T1000 (cell line): ENCODE measurements around the gene NEDD8.

Experiments used
- DNase-seq: peaks from one replicate; lab custom pipeline; 2025; ENCODE audit warnings: mixed read lengths; lab: John Stamatoyannopoulos, UW

NEDD8 gene

GRCh38 chr14:24179961-24180796 lies 52.0 kb downstream of the NEDD8 start:
- DNase-seq, result peak; percentile 31

DNA sequence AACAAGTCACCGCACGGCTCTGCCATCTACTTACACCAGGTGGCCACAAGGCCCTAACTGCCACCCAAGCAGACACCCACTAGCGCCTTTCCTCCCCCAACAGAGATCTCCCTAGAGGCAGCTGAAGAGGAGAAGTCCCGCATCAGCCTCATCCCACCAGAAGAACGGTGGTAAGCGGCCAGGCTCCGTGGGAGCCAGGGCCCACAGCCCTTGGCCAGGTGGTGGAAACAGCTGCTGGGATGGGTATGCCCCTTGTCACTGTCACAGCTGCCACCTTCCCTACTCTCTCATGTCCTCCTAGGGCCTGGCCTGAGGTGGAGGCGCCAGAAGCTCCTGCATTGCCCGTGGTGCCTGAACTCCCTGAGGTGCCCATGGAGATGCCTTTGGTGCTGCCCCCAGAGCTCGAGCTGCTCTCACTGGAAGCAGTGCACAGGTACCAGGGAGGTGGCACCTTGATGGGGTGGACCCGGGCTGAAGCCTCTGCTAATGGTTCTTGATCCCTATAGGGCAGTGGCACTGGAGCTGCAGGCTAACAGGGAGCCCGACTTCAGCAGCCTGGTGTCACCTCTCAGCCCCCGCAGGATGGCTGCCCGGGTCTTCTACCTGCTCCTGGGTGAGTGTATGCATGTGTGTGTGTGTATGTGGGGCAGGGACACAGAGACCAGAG lies 52.7 kb downstream of the NEDD8 start:
- DNase-seq, result no peak

DNA sequence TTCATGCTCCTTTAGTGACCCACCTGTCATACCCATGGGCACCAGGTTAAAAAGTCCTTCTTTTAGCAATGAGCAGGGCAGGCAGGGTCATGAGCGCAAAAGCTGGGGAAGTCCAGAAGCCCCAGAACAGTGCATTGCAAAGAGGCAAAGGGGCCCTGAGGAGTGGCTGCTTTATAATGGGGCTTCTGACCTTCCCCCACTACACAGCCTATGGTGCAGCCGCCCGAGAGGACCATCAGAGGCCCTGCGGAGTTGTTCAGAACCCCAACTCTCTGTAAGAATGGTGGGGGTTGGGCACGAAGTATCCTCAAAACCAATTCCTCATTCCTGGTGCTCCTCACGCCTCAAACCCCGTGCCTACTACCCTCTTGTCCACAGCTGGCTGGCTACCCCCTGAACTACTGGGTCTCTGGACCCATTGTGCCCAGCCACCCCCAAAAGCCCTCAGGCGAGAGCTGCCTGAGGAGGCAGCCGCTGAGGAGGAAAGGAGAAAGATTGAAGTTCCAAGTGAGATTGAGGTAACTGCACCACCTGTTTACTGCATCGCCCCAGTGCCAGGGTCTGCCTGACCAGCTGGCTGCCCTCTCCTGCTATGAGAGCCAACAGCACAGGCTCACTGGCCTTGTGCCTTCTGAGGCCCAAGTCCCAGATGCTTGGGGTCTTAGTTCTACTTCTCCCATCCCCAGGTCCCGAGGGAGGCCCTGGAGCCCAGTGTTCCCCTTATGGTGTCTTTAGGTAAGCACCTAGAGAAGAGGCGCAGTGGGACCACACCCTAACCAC lies 53.6 kb downstream of the NEDD8 start:
- DNase-seq, result no peak

DNA sequence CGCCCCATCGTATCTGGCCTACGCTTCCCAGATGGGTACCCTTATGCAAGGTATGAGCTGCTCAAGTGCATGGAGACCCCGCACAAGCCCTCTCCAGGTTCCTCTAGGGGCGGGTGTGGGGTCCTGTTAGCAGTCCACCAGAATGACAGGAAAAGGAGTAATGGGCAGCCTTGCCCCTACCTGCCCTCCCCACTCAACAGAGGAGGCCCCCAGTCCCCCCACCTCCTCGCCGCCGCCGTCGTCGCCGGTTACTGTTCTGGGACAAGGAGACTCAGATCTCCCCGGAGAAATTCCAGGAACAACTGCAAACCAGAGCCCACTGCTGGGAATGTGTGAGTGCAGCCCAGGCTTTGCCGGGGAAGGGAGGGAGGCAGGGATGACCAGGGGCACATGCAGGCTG lies 54.3 kb downstream of the NEDD8 start:
- DNase-seq, result no peak

GRCh38 chr14:24177041-24177825 lies 54.9 kb downstream of the NEDD8 start:
- DNase-seq, result no peak

- no peak for DNase-seq
Observed at GRCh38 chr14:24176599-24176998, 55.6 kb downstream of the NEDD8 start.

DNA sequence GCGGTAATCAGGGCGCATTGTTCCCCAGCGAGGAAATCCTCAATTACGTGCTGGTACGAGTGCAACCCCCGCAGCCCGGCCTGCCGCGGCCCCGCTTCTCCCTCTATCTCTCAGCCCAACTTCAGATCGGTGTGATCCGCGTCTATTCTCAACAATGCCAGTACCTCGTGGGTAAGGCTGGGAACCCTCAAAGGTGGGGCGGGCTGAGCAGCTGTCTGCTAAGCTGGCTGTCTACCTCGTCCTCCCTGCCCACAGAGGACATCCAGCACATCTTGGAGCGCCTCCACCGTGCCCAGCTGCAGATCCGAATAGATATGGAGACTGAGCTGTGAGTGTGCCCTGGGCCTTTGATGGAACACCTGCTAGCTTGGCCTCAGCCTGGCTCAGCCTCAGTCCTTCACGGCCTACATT lies 59.3 kb downstream of the NEDD8 start:
- no peak for DNase-seq

DNA sequence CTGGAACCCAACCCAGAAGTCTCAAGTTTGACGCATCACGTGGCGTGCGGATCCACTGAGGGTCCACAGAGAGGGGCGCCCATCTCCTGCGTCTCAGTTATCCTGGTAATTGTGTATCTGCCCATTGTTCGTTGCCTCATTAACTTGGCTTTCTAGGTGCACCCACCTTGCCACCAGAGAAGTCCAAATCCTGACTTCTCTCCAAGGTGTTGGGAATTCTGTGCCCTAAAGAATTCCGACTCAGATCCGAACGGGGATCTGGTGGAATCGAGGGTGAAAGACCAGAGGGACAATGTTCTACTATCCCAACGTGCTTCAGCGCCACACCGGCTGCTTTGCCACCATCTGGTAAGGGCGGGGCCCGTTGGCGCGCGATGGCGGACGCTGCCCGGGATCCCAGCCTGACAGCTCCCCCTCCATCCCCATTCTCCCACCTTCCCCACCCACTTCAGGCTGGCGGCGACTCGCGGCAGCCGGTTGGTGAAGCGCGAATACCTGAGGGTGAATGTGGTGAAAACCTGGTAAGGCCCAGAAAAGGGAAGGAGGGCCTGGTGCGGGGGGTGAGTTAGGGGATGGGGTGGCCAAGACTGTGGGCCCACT lies 59.8 kb downstream of the NEDD8 start:
- no peak for DNase-seq

DNA sequence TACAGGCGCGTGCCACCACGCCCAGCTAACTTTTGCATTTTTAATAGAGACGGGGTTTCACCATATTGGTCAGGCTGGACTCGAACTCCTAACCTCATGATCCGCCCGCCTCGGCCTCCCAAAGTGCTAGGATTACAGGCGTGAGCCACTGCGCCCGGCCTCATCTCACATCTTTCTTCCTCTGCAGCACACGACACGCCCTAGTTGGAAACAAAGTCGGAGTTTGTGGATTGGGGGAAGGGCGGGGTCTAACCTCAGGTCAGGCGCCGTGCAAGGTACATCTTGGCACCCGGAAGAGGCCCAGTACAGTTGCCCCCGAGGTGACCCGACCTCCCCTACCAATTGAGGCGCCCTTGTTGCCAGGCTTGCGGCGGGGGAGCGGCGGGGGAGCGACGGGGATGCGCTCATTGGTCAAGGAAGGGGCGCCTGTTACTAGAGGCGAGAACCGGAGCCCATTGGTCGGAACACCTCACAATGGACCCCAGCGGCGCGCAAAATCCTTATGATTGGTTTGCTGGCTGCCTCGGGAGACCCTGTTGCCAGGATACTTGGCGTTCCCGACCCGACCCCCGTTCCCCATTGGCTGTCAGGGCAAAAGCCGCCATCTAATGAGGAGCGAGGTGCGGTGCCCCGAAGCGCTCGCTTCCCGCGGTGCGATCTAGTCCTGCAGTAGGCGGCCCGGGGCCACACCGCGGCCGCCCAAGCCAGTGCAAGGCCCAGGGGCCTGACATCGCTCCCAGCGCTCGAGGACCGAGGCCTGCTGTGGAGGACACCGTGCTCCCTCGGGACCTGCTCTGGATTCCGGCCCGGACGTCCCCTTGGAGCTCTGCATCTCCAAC lies 60.5 kb downstream of the NEDD8 start, which contains the start of gene REC8:
Gene REC8, plus strand, starts transcription at position 659 of the 839 bp plus-strand sequence. CDS start 473 bp downstream, outside the sequence.
- DNase-seq, result no peak

DNA sequence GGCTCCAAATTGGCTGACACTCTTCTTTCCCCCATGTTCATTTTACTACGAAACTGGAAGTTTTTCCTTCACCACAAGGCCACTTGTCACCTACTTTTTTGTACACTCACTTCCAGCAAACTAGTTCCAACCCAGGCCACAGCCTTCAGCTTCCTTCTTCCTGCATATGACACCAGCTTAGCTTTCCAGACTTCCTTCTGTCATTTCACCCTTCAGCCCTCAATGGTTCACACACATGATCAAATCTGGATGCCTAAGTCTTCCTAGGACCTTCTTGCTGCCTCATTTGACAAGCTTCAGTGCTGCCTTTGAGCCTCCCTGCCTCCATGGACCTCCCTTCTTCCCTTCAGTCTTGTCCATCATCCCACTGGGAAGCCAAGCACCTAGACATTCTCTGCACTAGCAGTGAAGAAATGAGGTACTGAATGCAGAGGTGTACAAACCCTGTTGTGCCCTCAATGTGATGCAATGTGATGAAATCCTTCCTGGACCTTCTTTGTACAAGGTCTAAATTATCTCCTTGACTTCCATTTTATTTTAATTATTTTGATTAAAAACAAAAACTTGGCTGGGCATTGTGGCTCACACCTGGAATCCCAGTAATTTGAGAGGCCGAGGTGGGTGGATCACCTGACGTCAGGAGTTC lies 64.6 kb downstream of the NEDD8 start:
- DNase-seq, result no peak
